Measurements from ENCODE around the gene TM9SF4. TPM values are rescaled to one million over a fixed set of nuclear protein-coding genes. Genes with fewer than 3 reads are reported as not detected.

TM9SF4 gene
- total RNA-seq, 2 donors from 2014 or later, result 31.2 to 37.8 TPM

- intact Hi-C loops (cut with DNase I), result no loop called here
- ATAC-seq (no peak), DNase-seq (no peak)
Observed at GRCh38 chr20:32199006-32199405, 89.5 kb downstream of the TM9SF4 start.

GRCh38 chr20:32201296-32201976 is 91.9 kb downstream of the TM9SF4 start:
- no peak for ATAC-seq
- intact Hi-C loops (cut with DNase I), result loop anchor here in 1 of 2 donors (5.0 to 10.0 kb wide), 2 partner anchors 133 to 286 kb away; no protein-coding TSS in a partner anchor
- no peak for DNase-seq

GRCh38 chr20:32201977-32202363 is 92.5 kb downstream of the TM9SF4 start:
- DNase-seq, result no peak
- ATAC-seq, result no peak
- intact Hi-C loops (cut with DNase I), result loop anchor here in 1 of 2 donors (5.0 to 10.0 kb wide), 2 partner anchors 133 to 285 kb away; no protein-coding TSS in a partner anchor

GRCh38 chr20:32203356-32204204 is 94.1 kb downstream of the TM9SF4 start:
- intact Hi-C loops (cut with DNase I), result loop anchor here in 1 of 2 donors (5.0 to 10.0 kb wide), 2 partner anchors 131 to 284 kb away; no protein-coding TSS in a partner anchor
- DNase-seq (no peak), ATAC-seq (no peak)

- intact Hi-C loops (cut with DNase I), result loop anchor here in 1 of 2 donors (5.0 to 10.0 kb wide), 2 partner anchors 130 to 283 kb away; no protein-coding TSS in a partner anchor
- DNase-seq (no peak), ATAC-seq (peak in 1 of 2 donors; percentile 4)
Observed at GRCh38 chr20:32204205-32205109, 94.9 kb downstream of the TM9SF4 start.

- ATAC-seq, result no peak
- intact Hi-C loops (cut with DNase I), result loop anchor here in 1 of 2 donors (10.0 kb wide), 1 partner anchor 130 kb away; no protein-coding TSS in a partner anchor
- DNase-seq, result no peak
Observed at GRCh38 chr20:32205110-32205842, 95.8 kb downstream of the TM9SF4 start.

GRCh38 chr20:32205843-32206759 is 96.6 kb downstream of the TM9SF4 start:
- DNase-seq (no peak), ATAC-seq (no peak)
- intact Hi-C loops (cut with DNase I), result loop anchor here in 1 of 2 donors (10.0 kb wide), 1 partner anchor 129 kb away; no protein-coding TSS in a partner anchor

GRCh38 chr20:32206760-32207625 is 97.5 kb downstream of the TM9SF4 start:
- intact Hi-C loops (cut with DNase I), result loop anchor here in 1 of 2 donors (10.0 kb wide), 1 partner anchor 128 kb away; no protein-coding TSS in a partner anchor
- ATAC-seq, result peak; percentile 2 to 13
- DNase-seq, result no peak

- peak; percentile 92 for DNase-seq
- intact Hi-C loops (cut with DNase I), result loop anchor here in 1 of 2 donors (10.0 kb wide), 1 partner anchor 127 kb away; no protein-coding TSS in a partner anchor
- ATAC-seq, result peak; percentile 98 to 99
Observed at GRCh38 chr20:32207626-32208498, 98.3 kb downstream of the TM9SF4 start, which contains the start of the genes PLAGL2 and POFUT1. Gene PLAGL2 (minus strand): TSS chr20:32207743. CDS start chr20:32202178, 5,565 bp downstream. Gene POFUT1 (plus strand): TSS chr20:32207880. CDS start chr20:32207942, 62 bp downstream.

GRCh38 chr20:32208499-32209154 is 99.1 kb downstream of the TM9SF4 start:
- DNase-seq, result no peak
- intact Hi-C loops (cut with DNase I), result loop anchor here in 1 of 2 donors (10.0 kb wide), 1 partner anchor 126 kb away; no protein-coding TSS in a partner anchor
- ATAC-seq, result no peak

GRCh38 chr20:32209850-32210605 is 100.5 kb downstream of the TM9SF4 start:
- no peak for DNase-seq
- no peak for ATAC-seq
- intact Hi-C loops (cut with DNase I), result loop anchor here in 1 of 2 donors (10.0 kb wide), 1 partner anchor 125 kb away; no protein-coding TSS in a partner anchor

- no peak for ATAC-seq
- DNase-seq, result no peak
- intact Hi-C loops (cut with DNase I), result no loop called here
Observed at GRCh38 chr20:32213870-32214269, 104.4 kb downstream of the TM9SF4 start.

GRCh38 chr20:32215147-32215546 is 105.6 kb downstream of the TM9SF4 start:
- DNase-seq, result no peak
- intact Hi-C loops (cut with DNase I), result no loop called here
- ATAC-seq, result no peak

Data from left cardiac atrium (tissue), 4 donors.